LNCaP clone FGC (cell line): ENCODE results near the gene PRELID3B.

Experiments used
- DNase-seq: peaks from one replicate; pipeline ENCODE4 v3.0.0-alpha.2; 2011; ENCODE audit warnings: low read depth
- H3K4me3 ChIP-seq: 2 replicates; pipeline ENCODE4 v1.5.1; 2011; ENCODE audit warnings: mild to moderate bottlenecking, low read depth, low read length, control low read depth
- TF ChIP-seq, protein P1 (sequence below): IDR thresholded peaks from 2 replicates; pipeline ENCODE4 v1.5.1; 2012; ENCODE audit warnings: mild to moderate bottlenecking; ENCODE audit not compliant: control insufficient read depth, insufficient read depth; ENCODE audit errors: extremely low read depth

PRELID3B gene

DNA sequence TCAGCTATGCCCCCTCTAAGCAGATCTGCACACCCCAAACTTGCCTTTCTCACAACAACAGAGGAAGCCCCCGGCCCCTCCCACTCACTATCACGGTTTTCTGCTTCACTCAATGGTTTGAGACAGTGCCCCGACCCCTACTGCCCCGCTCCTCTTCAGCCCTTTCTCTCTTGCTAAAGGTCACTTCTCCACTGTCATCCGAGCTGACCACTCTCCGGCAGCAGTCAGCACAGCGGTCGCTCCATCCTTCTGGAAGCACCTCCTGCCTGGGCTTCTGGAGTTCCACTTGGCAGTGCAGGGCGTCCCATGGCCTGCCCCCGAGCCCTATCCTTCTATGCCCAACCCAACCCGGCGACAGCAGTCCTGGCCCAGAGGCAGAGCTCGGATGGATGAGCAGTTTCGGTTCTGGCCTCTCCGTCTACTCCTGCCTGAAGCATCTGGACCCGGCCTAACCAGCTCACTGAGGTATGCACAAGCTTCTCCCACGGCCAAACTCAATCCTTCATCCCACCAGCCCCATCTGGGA is 39.6 kb downstream of the PRELID3B start:
- H3K4me3 ChIP-seq, result no peak overlapping the region
- DNase-seq, result no peak
- TF ChIP-seq, protein P1, sequence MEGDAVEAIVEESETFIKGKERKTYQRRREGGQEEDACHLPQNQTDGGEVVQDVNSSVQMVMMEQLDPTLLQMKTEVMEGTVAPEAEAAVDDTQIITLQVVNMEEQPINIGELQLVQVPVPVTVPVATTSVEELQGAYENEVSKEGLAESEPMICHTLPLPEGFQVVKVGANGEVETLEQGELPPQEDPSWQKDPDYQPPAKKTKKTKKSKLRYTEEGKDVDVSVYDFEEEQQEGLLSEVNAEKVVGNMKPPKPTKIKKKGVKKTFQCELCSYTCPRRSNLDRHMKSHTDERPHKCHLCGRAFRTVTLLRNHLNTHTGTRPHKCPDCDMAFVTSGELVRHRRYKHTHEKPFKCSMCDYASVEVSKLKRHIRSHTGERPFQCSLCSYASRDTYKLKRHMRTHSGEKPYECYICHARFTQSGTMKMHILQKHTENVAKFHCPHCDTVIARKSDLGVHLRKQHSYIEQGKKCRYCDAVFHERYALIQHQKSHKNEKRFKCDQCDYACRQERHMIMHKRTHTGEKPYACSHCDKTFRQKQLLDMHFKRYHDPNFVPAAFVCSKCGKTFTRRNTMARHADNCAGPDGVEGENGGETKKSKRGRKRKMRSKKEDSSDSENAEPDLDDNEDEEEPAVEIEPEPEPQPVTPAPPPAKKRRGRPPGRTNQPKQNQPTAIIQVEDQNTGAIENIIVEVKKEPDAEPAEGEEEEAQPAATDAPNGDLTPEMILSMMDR, result no peak

DNA sequence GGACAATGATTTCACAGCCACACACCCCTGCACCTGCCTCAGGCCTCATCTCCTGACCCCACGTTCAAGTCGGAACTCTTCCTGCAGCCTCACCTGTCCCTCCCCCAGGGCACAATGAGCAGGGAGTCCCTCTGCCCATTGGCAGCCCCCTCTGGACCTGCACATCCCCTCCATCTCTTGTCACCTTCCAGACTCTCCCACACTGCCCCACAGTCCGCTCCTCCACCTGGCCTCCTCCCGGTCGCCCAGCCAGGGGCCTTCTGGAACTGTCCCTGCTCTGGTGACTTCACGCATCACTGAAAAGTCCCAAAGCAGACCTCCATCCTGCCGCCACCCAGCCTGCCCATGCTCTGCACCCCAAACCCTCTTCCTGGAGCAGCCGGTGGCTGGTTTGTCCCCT is 40.2 kb downstream of the PRELID3B start:
- TF ChIP-seq, protein P1, result no peak
- H3K4me3 ChIP-seq, result no peak overlapping the region
- no peak for DNase-seq

DNA sequence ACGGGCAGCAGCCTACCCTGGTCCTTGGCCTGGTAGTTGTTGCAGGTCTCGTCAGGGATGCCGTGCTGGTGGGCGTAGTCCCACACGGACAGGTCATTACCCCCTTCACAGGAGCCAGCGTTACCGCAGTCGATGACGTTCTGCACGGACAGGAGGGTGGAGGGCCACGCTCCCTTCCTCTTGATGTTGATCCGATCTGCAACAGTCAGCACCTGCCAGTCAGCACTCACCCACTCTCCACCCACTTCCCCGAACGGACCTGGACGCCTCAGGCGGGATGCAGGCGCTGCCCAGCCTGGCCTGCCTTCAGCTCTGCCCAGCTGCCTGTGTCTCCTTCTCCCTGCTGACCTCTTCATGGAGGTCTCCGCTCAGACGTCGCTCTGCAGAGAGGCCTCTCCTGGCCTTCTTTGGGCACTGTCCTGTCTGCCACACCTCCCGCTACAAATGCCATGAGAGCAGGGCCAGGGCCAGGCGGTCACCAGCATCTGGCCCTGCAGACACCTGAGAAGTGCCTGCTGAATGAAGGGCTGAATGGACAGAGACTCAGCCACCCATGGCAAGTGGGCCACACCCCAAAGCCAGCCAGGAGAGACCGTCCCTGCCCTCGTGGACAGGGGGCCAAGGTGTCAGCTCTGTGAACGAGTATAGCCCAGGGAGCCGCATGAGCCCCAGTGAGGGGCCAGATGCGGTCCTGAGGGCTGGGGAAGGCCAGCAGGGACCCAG is 41.0 kb downstream of the PRELID3B start:
- TF ChIP-seq, protein P1, result no peak
- no peak for DNase-seq
- H3K4me3 ChIP-seq, result no peak overlapping the region

DNA sequence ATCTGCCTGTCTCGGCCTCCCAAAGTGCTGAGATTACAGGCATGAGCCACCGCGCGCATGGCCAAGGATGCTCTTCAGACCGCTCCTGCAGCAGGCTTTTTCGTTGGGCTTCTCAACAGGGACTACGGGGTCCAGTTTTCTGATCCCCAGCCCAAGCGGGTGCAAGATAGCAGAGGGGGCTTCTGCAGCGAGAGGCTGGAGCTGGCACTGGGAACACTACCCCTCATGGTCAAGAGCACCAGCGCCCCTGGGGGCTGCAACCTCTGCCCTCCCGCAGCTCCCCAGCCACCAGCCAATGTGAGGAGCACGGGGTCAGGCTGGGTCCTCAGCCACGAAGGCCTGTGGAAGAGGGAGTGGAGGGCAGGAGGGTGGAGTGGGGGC is 41.5 kb downstream of the PRELID3B start:
- TF ChIP-seq, protein P1, result no peak
- no peak overlapping the region for H3K4me3 ChIP-seq
- DNase-seq, result no peak

DNA sequence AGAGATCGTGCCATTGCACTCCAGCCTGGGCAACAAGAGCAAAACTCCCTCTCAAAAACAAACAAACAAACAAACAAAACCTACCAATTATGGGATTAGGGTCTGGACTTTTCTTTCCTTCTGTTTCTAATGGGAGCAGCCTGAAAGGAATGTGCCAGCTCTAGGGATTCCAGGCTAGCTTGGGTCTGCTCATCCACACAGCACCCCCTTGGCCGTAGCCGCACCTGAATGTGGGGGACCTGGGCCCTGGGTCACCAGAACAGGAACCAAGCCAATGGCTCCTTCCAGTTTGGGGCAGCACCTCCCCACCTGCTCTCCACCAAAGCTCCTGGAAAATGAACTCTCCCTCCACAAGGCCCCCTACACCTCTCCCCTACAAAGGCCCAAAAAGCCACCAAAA is 42.3 kb downstream of the PRELID3B start:
- DNase-seq, result no peak
- TF ChIP-seq, protein P1, result no peak
- no peak overlapping the region for H3K4me3 ChIP-seq

DNA sequence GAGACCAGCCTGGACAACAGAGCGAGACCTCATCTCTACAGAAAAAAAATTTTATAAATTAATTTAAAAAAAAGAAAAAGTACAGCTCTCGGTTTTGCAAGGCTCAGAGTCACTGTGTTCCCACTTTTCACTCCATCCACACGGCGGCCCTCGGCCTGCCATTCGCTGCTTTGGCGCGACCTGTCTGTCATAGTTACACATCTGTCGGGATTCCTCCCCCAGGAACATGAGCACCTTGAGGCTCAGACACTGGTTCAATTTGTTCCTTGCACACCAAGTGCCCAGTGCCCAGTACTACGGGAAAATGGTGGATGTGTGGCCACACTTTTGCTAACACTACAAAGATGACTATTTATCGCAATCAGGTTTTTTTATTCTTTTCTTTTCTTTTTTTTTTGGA is 43.9 kb downstream of the PRELID3B start:
- DNase-seq, result no peak
- TF ChIP-seq, protein P1, result no peak
- H3K4me3 ChIP-seq, result no peak overlapping the region

DNA sequence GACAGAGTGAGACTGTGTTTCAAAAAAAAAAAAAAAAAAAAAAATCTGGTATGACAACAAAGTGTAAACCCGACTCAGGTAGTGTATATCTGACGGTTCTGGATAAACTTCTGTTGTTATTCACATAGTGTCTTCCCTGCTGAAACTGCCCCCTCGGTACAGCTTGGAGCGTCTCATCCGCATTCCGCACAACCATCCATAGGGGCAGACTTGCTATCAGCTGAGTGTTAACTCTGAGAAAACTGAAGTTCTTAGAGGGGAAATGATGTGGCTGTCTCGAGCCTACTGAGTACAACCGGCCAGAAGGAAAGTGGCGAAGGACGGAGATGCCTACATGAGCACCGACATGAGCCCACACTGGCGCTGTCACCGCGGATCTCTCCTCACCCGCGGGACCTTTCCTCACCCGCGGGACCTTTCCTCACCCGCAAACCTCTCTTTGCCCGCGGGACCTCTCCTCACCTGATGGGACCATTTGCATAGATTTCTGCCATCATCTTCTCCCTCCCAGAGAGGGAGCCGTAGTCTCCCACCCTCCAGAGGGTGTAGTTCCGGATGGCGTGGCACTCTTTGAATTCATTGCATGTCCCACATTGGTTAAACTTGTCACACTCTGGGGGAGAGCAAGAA is 45.3 kb downstream of the PRELID3B start:
- H3K4me3 ChIP-seq, result no peak overlapping the region
- DNase-seq, result no peak
- TF ChIP-seq, protein P1, result no peak
